Mesothelial cell of epicardium (in vitro differentiated cells): Measurements from ENCODE around the gene RAD51B. TPM values are rescaled to one million over a fixed set of nuclear protein-coding genes. Genes with fewer than 3 reads are reported as not detected.
"Not testable (repeated sequence)": the region's sequence is repeated elsewhere in the genome, so short reads cannot be mapped to it uniquely, and the experiment has no call there.

Source experiments
- DNase-seq, 2 experiments: peaks; one replicate each; pipeline ENCODE4 v3.0.0; 2021; ENCODE audit warnings: low spot score in 2 of 2; ENCODE audit not compliant: unreplicated experiment in 2 of 2
- H3K27ac Mint-ChIP-seq: 2 replicates; pipeline ENCODE4 v1.8.0; 2021; ENCODE audit warnings: mixed read lengths
- H3K27me3 Mint-ChIP-seq: 2 replicates; pipeline ENCODE4 v1.8.0; 2021; ENCODE audit warnings: low read depth, mixed read lengths
- H3K36me3 Mint-ChIP-seq: 2 replicates; pipeline ENCODE4 v1.8.0; 2021; ENCODE audit warnings: mixed read lengths
- H3K4me1 Mint-ChIP-seq: 2 replicates; pipeline ENCODE4 v1.8.0; 2021; ENCODE audit warnings: mixed read lengths
- H3K4me3 Mint-ChIP-seq: 2 replicates; pipeline ENCODE4 v1.8.0; 2021; ENCODE audit warnings: mild to moderate bottlenecking, moderate library complexity, mixed read lengths
- H3K9me3 Mint-ChIP-seq: 2 replicates; pipeline ENCODE4 v1.8.0; 2021; ENCODE audit warnings: mixed read lengths
- CTCF ChIP-seq: fragments of 200-600 bp; sonication (generic); IDR thresholded peaks from one replicate; pipeline ENCODE4 v1.5.0; 2021; ENCODE audit warnings: antibody characterized with exemption; ENCODE audit not compliant: unreplicated experiment
- total RNA-seq: library from RNA; stranded (reverse); gene quantifications from 3 replicates; pipeline ENCODE4 v1.2.1, GENCODE V29; 2021

RAD51B gene
- total RNA-seq, 1 donor from 2014 or later: 34.7 TPM

GRCh38 chr14:68696266-68696665, 876.7 kb downstream of the RAD51B start:
- H3K36me3 Mint-ChIP-seq: peaks cover 4% of the 10 kb centered on the region
- no peak overlapping the region for H3K4me3 Mint-ChIP-seq
- no peak for DNase-seq
- H3K9me3 Mint-ChIP-seq: peaks cover 20% of the 10 kb centered on the region
- H3K27me3 Mint-ChIP-seq: no peaks in the 10 kb centered on the region
- no peak for TF ChIP-seq CTCF
- peaks cover 24% of the 10 kb centered on the region for H3K4me1 Mint-ChIP-seq
- H3K27ac Mint-ChIP-seq: no peak overlapping the region

GRCh38 chr14:68696721-68697495, 877.3 kb downstream of the RAD51B start:
- TF ChIP-seq CTCF: no peak
- Mint-ChIP-seq H3K4me1 (peaks cover 19% of the 10 kb centered on the region), H3K9me3 (peaks cover 21% of the 10 kb centered on the region), H3K36me3 (peaks cover 5% of the 10 kb centered on the region), H3K4me3 (no peak overlapping the region), H3K27me3 (no peaks in the 10 kb centered on the region), H3K27ac (no peak overlapping the region)
- DNase-seq: no peak

- H3K4me3 Mint-ChIP-seq, DNase-seq, H3K27ac Mint-ChIP-seq, H3K27me3 Mint-ChIP-seq, H3K36me3 Mint-ChIP-seq: not testable (repeated sequence)
- H3K4me1 Mint-ChIP-seq: peaks cover 13% of the 10 kb centered on the region
- peaks cover 21% of the 10 kb centered on the region for H3K9me3 Mint-ChIP-seq
Observed at GRCh38 chr14:68698773-68699172, 879.2 kb downstream of the RAD51B start.

- H3K27ac Mint-ChIP-seq: no peak overlapping the region
- no peak for TF ChIP-seq CTCF
- peaks cover 5% of the 10 kb centered on the region for H3K36me3 Mint-ChIP-seq
- DNase-seq: no peak
- H3K4me3 Mint-ChIP-seq: no peak overlapping the region
- H3K4me1 Mint-ChIP-seq: peaks cover 17% of the 10 kb centered on the region
- H3K27me3 Mint-ChIP-seq: no peaks in the 10 kb centered on the region
- peaks cover 21% of the 10 kb centered on the region for H3K9me3 Mint-ChIP-seq
Observed at GRCh38 chr14:68701001-68701741, 881.6 kb downstream of the RAD51B start.

- H3K9me3 Mint-ChIP-seq: peaks cover 21% of the 10 kb centered on the region
- H3K27ac Mint-ChIP-seq: no peak overlapping the region
- H3K27me3 Mint-ChIP-seq: no peaks in the 10 kb centered on the region
Observed at GRCh38 chr14:68702135-68702534, 882.6 kb downstream of the RAD51B start.

More at GRCh38 chr14:68702135-68702534, 882.6 kb downstream of the RAD51B start:
- Mint-ChIP-seq H3K36me3 (peaks cover 5% of the 10 kb centered on the region), H3K4me3 (no peak overlapping the region), H3K4me1 (peaks cover 25% of the 10 kb centered on the region)
- DNase-seq: no peak
- no peak for TF ChIP-seq CTCF
